CD4-positive, alpha-beta T cell treated with Interleukin-6 for 4 hours (primary cell): Measurements from ENCODE around the gene CFD.
"Not testable (repeated sequence)": the region's sequence is repeated elsewhere in the genome, so short reads cannot be mapped to it uniquely, and the experiment has no call there.

Experiments
- DNase-seq: peaks from one replicate; pipeline ENCODE4 v3.0.0-alpha.2; 2020; ENCODE audit warnings: mixed read lengths

Gene CFD

DNA sequence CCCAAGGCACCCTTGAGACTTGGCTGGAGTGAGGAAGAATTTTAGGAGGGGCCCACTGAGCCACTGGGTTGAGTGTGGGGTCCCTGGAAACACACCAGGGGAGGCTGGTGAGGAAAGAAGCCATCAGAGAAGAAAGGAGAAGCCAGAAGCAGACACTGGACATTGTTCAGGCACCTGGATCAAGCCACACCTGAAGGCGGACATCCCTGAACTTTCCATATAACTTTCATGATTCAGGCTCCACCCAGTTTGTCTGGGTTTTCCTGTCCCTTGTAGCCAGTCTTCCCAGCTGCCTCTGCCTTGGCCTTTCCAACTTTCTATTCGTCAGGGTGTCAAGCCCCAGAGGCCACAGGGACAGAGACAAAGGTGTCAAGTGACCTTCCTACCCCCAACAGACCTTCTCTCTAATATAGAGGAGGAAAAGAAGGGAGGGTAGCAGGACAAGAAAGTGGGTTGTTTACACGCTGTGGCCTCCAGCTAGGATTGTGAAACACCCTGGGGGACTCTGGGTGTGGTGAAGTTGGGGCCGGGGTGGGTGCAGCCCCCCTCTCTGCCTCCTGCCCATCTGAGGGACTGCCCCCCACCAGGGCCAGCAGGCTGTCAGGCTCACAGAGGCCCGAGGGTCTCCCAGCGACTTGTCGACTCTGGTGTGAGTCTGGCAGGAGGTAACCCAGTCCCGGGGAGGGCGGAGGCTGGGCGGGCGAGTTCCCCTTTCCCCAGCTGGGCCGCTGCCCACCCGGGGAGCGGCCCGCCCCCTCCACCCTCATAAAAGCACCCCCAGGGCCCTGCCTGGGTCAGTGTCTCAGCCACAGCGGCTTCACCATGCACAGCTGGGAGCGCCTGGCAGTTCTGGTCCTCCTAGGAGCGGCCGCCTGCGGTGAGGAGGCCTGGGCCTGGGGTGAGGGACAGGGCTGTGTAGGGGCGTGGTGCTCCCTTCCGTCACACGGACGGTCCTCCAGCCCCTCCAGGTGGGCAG, at the start of gene CFD:
CFD (plus strand) TSS at position 797 of the 976 bp plus-strand sequence; CDS start at position 823, 26 bp downstream.
- no peak for DNase-seq

DNA sequence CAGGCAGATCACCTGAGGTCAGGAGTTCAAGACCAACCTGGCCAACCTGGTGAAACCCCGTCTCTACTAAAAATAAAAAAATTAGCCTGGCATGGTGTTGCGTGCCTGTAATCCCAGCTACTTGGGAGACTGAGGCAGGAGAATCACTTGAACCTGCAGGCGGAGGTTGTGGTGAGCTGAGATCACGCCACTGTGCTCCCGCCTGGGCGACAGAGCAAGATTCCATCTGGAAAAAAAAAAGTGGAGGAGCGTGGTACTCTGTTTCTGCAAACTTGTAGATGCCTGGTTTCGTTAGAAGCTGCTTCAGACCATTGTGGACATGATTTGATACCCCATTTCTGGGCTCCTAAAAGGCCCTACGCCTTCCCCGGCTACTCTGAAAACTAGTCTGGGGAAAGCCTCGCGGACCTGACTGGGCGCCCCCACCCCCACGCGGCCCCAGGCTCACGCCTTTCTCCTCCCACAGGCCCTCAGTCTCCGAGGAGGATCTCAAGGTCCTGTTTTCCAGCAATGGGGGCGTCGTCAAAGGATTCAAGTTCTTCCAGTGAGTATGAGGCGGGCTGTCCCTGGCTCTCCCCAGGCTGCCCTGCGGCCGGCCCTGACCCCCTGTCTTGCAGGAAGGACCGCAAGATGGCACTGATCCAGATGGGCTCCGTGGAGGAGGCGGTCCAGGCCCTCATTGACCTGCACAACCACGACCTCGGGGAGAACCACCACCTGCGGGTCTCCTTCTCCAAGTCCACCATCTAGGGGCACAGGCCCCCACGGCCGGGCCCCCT, 49.2 kb upstream of the CFD start:
- DNase-seq = no peak

DNA sequence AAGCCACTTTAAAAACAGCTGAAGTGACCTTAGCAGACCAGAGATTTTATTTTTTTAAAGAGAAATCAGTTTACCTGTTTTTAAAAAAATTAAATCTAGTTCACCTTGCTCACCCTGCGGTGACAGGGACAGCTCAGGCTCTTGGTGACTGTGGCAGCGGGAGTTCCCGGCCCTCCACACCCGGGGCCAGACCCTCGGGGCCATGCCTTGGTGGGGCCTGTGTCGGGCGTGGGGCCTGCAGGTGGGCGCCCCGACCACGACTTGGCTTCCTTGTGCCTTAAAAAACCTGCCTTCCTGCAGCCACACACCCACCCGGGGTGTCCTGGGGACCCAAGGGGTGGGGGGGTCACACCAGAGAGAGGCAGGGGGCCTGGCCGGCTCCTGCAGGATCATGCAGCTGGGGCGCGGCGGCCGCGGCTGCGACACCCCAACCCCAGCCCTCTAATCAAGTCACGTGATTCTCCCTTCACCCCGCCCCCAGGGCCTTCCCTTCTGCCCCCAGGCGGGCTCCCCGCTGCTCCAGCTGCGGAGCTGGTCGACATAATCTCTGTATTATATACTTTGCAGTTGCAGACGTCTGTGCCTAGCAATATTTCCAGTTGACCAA, 48.5 kb upstream of the CFD start:
- DNase-seq = no peak

DNA sequence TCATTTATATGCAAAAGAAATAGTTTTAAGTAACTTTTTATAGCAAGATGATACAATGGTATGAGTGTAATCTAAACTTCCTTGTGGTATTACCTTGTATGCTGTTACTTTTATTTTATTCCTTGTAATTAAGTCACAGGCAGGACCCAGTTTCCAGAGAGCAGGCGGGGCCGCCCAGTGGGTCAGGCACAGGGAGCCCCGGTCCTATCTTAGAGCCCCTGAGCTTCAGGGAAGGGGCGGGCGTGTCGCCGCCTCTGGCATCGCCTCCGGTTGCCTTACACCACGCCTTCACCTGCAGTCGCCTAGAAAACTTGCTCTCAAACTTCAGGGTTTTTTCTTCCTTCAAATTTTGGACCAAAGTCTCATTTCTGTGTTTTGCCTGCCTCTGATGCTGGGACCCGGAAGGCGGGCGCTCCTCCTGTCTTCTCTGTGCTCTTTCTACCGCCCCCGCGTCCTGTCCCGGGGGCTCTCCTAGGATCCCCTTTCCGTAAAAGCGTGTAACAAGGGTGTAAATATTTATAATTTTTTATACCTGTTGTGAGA, 47.9 kb upstream of the CFD start:
- no peak for DNase-seq

DNA sequence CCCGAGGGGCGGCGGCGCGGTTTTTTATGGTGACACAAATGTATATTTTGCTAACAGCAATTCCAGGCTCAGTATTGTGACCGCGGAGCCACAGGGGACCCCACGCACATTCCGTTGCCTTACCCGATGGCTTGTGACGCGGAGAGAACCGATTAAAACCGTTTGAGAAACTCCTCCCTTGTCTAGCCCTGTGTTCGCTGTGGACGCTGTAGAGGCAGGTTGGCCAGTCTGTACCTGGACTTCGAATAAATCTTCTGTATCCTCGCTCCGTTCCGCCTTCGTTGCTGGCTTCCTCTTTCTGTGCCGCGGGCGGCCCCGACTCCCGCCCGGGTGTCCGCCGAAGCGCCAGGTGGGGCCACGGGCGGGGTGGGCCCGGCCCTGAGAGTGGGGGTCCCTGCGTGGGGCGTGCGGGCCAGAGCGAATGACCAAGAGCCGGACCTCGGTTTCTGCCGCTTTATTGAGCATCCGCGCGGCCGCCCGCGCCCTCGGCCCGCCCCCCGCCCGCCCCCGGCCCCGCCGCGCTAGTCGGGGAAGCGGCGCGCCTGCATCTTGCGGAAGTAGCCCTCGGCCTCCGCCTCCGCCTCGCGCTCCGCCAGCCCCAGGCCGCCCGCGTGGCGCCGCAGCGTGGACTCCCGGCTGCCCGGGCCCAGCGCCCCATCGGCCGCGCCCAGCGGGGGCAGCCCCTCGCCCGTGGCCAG, 47.3 kb upstream of the CFD start:
- no peak for DNase-seq

DNA sequence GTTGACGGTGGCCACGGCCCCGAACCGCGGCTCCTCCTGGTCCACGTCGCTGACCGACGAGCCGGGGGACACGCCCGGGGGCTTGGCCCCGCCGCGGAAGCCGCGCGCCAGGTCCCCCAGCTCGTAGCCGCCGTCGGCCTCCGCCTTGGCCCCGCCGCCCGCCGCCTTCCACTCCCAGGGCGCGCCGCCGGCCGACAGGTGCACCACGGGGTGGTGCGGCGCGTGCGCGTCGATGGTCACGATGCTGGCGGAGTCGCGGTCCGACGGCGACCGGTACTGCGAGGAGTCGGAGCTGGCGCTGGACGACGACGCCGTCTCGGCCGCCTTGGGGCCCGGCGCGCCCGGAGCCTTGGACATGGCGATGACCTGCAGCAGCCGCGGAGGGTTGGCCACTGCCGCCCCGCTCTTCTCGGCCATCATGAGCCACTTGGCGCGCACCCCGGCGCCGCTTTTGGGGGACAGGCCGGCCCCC, 46.7 kb upstream of the CFD start:
- no peak for DNase-seq

DNA sequence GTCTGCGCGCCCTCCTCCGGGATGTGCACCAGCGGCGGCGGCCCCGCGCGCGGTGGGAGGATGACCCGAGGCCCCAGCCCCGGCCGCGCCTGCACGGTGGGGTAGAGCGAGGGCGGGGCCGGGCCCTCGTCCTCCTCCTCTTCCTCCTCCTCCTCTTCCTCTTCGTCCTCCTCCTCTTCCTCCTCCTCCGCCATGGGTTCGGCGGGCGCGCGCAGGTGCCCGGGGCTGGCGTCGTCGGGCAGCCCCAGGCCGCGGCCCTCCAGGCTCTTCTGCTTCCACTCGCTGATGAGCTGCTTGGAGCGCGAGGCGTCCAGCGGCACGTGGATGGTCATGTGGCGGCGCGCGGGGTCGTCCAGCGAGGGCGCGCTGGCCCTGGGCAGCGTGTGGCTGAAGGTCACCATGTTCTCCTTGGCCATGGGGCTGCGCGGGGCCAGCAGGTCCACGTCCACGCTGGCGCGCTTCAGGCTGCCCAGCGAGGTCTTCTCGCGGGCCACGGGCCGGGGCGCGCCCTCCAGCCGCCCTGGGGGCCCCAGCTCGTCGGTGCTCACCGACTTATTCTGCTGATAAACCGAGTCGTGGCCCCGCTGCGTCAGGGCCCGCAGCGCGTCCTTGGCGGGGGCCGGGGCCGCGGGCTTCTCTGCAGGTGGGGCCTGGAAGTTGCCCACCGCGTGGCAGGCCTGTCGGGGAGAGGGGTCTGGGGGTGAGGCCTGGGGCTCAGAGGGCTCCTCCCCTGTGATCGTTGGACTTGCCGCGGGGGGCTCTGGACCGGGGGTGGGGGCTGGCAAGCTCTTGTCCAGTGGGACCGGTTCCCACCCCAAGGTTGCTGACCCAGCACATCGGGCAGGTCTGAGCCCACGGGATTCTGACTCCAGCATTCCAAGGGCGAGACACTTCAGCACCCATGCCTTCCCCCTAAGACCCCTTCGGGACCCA, 46.0 kb upstream of the CFD start:
- DNase-seq = no peak

DNA sequence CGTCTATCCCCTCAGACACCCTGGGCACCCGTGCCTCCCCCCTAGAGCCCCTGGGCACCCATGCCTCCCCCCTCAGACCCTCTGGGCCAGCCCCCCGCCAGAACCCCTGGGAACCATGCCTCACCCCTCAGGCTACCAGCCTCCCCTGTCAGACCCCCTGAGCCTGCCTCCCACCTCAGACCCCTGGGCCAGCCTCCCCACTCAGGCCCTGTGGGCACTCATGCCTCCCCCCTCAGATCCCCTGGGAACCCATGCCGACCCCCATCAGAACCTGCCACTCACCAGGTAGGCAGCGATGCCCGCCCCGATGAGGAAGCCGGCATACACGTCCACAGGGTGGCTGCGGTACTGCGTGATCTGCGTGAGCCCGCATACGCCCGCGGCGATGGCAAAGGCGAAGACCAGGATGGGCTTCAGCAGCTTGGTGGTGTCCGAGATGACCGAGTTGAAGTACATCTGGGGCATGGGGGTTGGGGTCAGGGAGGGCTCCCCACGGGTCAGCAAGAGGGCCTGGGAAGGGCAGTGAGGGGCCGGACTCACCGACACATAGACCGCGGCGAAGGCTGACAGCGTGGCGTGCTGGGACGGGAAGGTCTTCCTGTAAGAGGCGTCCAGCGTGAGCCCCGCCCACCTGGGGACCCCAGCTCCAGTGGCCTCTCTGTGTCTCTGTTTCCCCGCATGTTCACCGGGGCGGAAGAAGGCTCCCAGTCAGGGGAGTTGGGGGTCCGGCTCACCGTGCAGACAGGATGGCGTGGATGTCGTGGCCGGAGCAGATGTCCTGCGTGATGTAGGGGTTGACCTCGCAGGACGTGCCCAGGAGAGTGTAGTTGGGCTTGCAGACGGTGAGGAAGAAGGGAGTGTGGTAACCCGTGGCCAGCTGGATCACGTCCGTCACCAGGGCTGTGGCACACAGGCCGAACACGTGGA, 45.0 kb upstream of the CFD start:
- DNase-seq = no peak

DNA sequence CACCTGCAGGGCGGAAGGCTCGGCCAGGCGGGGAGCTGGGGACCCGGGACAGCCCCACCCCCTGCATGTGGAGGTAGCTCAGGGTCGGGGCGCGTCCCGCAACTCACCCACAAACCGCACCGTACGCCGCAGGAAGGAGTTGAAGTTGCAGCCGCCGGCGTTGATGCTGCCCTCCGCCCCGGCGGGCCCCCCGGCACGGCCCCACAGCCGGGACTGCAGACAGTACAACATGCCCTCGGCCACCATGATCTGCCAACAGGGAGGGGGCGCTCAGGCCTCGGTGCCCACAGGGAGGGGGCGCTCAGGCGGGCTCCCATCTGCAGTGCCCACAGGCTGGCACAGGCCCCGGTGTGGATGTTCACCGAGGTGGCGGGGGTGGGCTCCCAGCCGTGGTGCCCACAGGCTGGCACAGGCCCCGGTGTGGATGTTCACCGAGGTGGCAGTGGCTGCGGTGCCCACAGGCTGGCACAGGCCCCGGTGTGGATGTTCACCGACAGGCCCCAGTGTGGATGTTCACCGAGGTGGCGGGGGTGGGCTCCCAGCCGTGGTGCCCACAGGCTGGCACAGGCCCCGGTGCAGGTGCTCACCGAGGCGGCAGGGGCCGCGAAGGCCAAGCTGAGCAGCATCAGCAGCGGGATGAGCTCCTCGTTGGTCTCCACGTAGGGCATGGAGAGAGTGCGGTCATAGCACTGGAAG, 44.2 kb upstream of the CFD start:
- no peak for DNase-seq

DNA sequence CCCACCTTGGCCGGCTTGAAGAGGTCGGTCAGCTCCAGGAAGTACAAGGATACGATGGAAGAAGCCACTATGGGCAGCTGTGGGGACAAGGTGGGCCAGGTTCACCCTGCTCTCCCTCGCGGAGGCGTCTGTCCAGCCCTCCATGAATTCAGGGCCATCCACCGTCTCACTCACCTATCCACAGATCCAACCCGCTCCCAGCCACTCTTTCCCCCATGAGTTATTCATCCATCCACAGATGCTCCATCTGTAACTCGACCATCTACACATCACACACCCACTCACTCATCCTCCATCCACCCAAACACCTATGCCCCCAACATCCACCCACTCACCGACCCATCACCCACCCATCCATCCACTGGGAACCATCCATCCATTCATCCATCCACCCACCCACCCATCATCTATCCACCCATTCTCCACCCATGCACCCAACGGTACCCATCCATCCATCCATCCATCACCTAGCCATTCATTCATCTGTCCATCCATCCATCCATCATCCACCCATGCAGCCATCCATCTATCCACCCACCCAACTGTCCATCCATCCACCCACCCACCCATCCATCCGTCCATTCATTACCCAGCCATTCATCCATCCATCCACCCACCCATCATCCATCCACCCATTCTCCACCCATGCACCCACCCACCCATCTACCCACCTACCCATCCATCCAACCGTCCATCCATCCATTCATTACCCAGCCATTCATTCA, 43.5 kb upstream of the CFD start:
- no peak for DNase-seq

DNA sequence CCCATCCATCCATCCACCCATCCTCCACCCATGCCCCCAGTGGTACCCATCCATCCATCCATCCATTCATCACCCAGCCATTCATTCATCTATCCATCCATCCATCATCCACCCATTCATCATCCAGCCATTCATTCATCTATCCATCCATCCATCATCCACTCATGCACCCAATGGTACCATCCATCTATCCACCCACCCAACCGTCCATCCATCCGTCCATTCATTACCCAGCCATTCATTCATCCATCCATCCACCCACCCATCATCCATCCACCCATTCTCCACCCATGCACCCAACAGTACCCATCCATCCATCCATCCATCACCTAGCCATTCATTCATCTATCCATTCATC, 43.0 kb upstream of the CFD start:
- no peak for DNase-seq

DNA sequence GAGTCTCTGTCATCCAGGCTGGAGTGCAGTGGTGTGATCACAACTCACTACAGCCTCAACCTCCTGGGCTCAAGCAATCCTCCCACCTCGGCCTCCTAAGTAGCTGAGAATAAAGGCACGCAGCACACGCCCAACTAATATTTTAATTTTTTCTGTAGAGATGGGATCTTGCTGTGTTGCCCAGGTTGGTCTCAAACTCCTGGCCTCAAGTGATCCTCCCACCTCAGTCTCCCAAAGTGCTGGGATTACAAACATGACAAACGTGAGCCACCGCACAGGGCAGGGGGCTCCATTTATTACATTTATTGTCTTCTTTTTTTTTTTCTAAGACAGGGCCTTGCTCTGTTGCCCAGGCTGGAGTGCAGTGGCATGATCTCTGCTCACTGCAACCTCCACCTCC, 39.3 kb upstream of the CFD start:
- DNase-seq = not testable (repeated sequence)

DNA sequence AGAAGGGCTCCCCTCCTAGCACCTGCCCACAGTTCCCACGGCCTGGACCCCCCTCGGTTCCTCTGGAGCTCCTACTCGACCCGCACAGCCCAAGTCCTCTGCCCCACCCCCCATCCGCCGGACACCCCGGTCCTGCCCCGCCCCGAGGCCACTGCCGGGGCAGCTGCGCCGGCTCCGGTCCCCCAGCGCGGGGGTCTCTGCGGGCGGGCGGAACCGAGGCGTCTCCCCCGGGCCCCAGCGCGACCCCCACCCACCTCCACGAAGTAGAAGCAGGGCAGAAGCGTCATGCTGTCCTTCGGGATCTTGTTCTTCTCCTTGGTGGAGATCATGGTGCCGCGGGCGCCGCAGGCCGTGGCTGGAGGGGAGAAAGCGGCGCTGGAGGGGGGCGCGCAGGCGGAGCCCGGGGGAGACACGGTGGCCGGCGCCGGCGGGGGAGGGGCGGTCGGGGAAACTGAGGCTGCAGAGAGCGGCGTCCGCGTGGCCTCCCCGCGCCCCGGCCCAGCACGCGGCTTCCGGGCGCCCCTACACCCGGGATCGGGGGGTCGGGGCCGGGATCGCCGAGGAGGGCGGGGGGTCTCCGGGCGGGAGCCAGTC, 38.1 kb upstream of the CFD start:
- DNase-seq = no peak

DNA sequence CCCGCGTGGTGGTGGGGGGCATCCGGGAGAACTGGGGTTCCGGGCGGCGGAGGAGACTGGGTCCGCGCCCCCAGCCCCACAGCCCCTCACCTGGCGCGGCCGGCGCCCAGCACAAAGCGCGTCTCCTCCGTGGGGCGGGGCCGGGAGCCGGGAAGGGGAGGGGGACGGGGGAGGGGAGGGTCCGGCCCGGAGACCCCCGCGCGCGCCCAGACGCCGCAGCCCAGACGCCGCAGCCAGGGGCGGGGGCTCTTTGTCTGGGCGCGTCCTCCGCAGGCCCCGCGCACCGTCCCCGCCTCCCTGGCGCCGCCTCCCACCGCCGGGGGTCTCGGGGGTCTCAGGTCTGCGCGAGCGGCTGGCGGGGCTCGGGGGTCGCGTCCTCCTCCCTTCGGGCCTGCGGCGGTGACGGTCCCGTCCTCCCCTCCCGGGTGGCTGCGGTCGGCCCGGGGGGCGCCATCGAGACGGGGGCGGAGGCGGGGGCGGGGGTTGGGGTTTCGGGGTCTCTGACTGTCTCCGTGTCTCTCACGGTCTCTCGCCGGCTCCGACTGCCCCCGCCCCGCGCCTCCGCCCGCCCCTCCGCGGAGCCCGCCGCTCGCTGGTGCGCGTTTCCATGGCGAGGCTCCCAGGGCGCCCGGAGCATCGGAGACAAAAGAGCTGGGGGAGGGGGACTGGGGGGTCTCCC, 37.5 kb upstream of the CFD start, which contains the start of gene PLPPR3:
PLPPR3 (minus strand) TSS at position 131 of the 679 bp plus-strand sequence. CDS start 396 bp downstream, outside the sequence.
- no peak for DNase-seq

DNA sequence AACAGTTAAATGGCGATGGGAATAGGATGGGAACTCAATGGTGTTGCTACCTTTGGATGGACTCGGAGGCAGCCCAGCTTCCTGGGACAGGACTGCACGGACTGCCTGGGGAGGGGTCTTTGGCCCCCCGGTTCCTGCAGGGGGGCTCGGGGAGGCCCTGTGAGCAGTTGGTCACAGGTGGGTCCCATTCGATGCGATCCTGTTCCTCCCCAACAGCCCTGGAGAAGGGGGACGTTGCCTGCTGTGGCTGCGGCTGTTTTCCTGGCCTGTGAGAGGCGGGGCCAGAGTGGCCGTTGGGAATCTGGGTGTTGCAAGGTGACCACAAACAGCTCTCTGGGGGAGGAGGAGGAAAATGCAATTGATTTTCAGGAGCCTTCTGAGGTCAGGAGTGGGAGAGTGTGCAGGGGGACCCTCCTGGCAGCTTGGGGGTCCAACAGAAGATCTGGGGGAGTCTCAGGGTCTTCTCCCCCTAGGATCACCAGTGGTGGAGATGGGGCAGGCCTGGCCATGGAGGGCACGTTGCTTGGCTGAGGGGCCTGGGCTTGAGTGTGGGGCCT, 35.8 kb upstream of the CFD start:
- no peak for DNase-seq

DNA sequence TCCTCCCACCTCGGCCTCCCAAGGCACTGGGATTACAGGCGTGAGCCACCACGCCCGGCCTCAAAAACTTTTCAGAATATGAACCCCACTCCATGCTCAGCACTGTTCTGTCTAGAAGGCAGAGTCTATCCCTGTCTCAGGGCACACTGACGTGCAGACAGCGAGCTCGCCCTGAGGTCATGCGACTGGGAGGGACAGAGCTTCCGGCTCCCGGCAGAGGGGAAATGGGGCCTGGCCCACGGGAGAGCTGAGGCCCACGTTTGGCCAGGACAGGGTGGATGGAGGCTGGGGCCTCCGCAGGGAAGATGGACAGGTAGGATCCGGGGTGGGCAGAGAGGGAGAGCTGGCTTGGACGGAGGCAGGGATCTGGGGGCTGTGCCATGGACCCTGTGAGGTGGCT, 34.6 kb upstream of the CFD start:
- no peak for DNase-seq
